Brain microvascular endothelial cell (primary cell): ENCODE measurements around the gene DYTN.

Experiments used
- DNase-seq: peaks from one replicate; pipeline ENCODE4 v3.0.0-alpha.2; 2020
- H3K27ac ChIP-seq: fragments of 250-450 bp; sonication (Bioruptor Pico); 2 replicates; pipeline ENCODE4 v1.5.1; 2020; ENCODE audit warnings: mild to moderate bottlenecking, moderate library complexity
- H3K27me3 ChIP-seq: fragments of 250-450 bp; sonication (Bioruptor Pico); replicated peaks from 2 replicates; pipeline ENCODE4 v1.5.1; 2020; ENCODE audit warnings: mild to moderate bottlenecking
- H3K36me3 ChIP-seq: fragments of 250-450 bp; sonication (Bioruptor Pico); replicated peaks from 2 replicates; pipeline ENCODE4 v1.5.1; 2020; ENCODE audit warnings: mild to moderate bottlenecking
- H3K4me3 ChIP-seq: 2 replicates; pipeline ENCODE4 v1.5.1; 2011; ENCODE audit warnings: low read depth, mild to moderate bottlenecking, control low read depth, low read length, moderate library complexity
- in situ Hi-C: cut with HindIII; loops from 2 replicates; pipeline ENCODE4 v1.10.0; 2017; ENCODE audit warnings: low sequenced_read_pairs, low pct_ligation_motif_present
- TF ChIP-seq, protein P1 (sequence below): IDR thresholded peaks from 2 replicates; pipeline ENCODE4 v1.5.1; 2011; ENCODE audit warnings: low read depth, mild to moderate bottlenecking, moderate library complexity, low read length, control low read depth, inconsistent platforms; ENCODE audit errors: missing control alignments

Gene DYTN

DNA sequence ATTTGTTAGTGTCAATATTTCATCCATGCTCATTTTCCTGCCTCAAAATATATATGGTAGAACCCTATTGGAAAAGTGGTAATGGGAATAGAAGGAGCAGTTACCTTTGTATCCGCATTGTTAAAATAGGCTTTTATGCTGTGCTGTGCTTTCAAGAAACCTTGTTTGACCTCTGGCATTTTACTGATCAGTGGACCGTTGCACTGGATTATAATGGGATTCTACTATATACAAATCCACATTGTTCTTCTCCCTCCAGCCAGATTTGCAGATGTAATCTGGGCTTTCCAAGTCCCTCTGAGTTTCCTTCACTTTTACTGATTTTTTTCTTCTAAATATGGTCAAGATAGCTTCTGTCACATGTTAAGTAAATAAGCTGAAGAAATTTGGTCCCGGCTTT is 99.2 kb downstream of the DYTN start:
- Histone ChIP-seq H3K4me3 (no peak overlapping the region), H3K27me3 (no peaks in the 10 kb centered on the region), H3K36me3 (no peaks in the 10 kb centered on the region), H3K27ac (no peak overlapping the region)
- TF ChIP-seq, protein P1, sequence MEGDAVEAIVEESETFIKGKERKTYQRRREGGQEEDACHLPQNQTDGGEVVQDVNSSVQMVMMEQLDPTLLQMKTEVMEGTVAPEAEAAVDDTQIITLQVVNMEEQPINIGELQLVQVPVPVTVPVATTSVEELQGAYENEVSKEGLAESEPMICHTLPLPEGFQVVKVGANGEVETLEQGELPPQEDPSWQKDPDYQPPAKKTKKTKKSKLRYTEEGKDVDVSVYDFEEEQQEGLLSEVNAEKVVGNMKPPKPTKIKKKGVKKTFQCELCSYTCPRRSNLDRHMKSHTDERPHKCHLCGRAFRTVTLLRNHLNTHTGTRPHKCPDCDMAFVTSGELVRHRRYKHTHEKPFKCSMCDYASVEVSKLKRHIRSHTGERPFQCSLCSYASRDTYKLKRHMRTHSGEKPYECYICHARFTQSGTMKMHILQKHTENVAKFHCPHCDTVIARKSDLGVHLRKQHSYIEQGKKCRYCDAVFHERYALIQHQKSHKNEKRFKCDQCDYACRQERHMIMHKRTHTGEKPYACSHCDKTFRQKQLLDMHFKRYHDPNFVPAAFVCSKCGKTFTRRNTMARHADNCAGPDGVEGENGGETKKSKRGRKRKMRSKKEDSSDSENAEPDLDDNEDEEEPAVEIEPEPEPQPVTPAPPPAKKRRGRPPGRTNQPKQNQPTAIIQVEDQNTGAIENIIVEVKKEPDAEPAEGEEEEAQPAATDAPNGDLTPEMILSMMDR: no peak
- in situ Hi-C loops: no loop called here
- no peak for DNase-seq

DNA sequence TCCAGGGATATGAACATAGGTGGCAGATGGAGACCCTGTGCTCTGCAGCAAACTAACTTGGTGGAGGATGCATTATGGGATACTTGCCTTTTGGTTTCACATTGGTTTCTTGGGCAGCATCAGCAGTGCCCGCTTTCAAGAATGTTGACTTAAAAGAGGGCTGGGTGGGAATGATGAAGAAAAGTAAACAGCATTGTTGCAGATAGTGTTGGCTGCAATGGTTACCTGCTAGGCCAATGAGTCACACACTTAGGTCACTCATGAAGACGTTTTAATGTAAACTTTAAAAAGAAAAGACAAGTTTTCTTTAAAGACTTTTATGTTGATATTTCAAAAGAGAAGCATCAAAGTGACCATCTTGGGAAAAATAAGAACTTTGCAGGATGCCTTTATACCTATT is 102.0 kb downstream of the DYTN start:
- no peak overlapping the region for H3K4me3 ChIP-seq

DNA sequence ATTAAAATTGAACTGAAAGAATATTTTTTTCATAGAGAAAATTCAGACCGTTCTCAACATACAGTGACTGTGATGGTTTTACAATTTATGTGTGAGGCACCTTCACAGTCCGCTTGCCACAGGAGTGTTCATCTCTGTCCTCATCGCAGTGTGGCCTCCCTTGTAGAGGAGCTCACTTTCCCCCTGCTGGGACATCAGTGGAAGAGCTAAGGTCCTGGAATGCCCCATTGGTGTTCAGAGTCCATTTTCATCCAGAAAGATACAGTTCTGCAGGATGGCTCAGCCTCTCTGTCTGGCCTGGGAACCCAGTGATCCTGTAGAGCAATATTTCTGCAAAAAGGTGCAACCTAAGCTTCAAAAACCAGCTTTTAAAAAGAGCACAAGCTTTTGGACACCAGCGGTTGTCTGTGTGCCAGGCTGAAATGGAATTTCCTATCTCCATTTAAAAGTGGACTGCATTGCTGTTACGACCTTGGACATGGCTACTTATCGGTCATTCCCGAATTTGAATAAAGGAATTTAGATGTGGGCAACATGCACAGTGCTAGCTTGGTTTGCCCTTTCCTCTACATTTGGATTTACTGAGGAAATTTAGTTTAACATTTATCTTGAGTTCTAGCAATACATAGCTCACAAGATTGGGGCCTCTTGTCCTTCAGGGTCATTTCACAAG is 102.6 kb downstream of the DYTN start:
- TF ChIP-seq, protein P1: peak; percentile 4

More for the DNA sequence above, 102.0 kb downstream of the DYTN start:
- Histone ChIP-seq H3K27me3 (no peaks in the 10 kb centered on the region), H3K36me3 (no peaks in the 10 kb centered on the region), H3K27ac (no peak overlapping the region)
- TF ChIP-seq, protein P1: no peak
- DNase-seq: no peak
- in situ Hi-C loops: no loop called here

DNA sequence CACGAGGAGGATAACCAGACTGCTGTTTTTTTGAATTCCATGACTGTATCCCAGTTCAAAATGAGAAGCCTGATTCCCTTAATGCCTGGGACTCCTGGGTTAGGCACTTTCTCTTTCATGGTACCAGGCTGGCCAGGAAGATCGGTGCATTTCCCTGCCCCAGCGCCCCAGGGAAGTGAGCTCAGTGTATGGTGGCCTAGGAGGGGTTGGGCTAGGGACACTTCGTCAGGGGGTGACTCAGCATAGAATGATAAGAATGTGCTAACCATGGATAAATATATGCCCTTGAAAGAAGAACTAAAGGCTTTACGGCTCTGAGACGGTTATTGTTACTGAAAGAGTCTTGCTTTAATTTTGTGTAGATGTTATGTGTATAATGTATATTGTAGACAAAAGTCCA is 103.4 kb downstream of the DYTN start:
- H3K4me3 ChIP-seq: no peak overlapping the region
- TF ChIP-seq, protein P1: no peak
- no peaks in the 10 kb centered on the region for H3K27me3 ChIP-seq
- DNase-seq: peak; percentile 71
- in situ Hi-C loops: no loop called here
- H3K36me3 ChIP-seq: no peaks in the 10 kb centered on the region
- no peak overlapping the region for H3K27ac ChIP-seq

More for the DNA sequence above, 102.6 kb downstream of the DYTN start:
- DNase-seq: no peak
- Histone ChIP-seq H3K36me3 (no peaks in the 10 kb centered on the region), H3K27ac (no peak overlapping the region), H3K27me3 (no peaks in the 10 kb centered on the region), H3K4me3 (no peak overlapping the region)
- in situ Hi-C loops: no loop called here

DNA sequence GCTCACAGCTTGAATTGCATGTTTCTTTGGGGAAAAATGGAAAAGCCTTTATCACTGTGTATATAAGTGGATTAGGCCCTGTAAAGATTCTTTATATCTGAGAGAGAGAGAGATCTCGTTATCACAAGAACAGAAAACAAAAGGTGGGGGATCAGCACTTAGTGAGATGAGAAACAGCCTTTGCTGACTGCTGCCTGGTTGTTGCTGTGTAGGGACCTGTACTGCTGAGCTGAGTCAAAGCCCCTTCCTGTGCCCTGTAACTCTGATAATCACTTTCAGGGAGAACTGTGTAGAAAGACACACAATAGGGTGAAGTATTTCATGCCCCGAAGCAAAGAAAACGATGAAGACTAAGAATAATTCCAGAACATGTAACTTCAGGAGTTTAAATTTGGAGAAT is 106.5 kb downstream of the DYTN start:
- DNase-seq: no peak
- no peak overlapping the region for H3K27ac ChIP-seq
- TF ChIP-seq, protein P1: no peak
- in situ Hi-C loops: no loop called here
- H3K36me3 ChIP-seq: no peaks in the 10 kb centered on the region
- no peak overlapping the region for H3K4me3 ChIP-seq
- H3K27me3 ChIP-seq: no peaks in the 10 kb centered on the region

DNA sequence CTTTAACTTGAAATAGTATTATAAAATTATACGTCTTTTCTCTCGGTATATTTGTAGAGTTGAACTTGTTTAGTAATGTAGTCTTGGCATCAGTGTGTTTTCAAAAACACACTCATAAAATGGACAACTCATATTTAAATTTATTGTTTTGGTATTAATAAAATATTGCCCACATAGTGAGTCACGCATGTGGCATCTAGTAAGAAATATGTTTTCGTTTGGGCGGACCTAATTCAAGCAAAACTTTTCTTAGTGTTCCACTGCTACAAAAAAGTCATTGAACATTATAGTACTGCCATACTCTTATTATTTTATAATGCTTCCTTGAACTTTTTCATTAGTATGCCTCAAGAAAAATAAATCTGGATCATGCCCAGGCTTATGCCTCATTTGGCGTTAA is 107.0 kb downstream of the DYTN start:
- Histone ChIP-seq H3K27me3 (no peaks in the 10 kb centered on the region), H3K36me3 (no peaks in the 10 kb centered on the region), H3K27ac (no peak overlapping the region), H3K4me3 (no peak overlapping the region)
- in situ Hi-C loops: no loop called here
- no peak for DNase-seq
- TF ChIP-seq, protein P1: no peak
